H9 (cell line): ENCODE data around the gene TMPRSS9. TPM values are rescaled to one million over a fixed set of nuclear protein-coding genes. Genes with fewer than 3 reads are reported as not detected.

Source experiments
- DNase-seq: peaks from one replicate; pipeline ENCODE4 v3.0.0-alpha.2; 2017
- H2AFZ ChIP-seq: one replicate; pipeline ENCODE4 v1.6.1; 2013; ENCODE audit warnings: mild to moderate bottlenecking, low read length, control low read depth, moderate library complexity
- H2AK5ac ChIP-seq: 2 replicates; pipeline ENCODE4 v1.6.1; 2013; ENCODE audit warnings: low read length, control low read depth, mixed read lengths; ENCODE audit not compliant: insufficient read length
- H2BK120ac ChIP-seq: one replicate; pipeline ENCODE4 v1.6.1; 2013; ENCODE audit warnings: low read depth, mild to moderate bottlenecking, low read length, control low read depth, inconsistent platforms; ENCODE audit not compliant: poor library complexity, severe bottlenecking
- H2BK12ac ChIP-seq: 2 replicates; pipeline ENCODE4 v1.6.1; 2013; ENCODE audit warnings: low read length, control low read depth, mixed read lengths, low read depth; ENCODE audit not compliant: insufficient read length
- H2BK15ac ChIP-seq: 2 replicates; pipeline ENCODE4 v1.6.1; 2013; ENCODE audit warnings: low read depth, low read length, control low read depth
- H2BK20ac ChIP-seq: one replicate; pipeline ENCODE4 v1.6.1; 2013; ENCODE audit warnings: low read depth, mild to moderate bottlenecking, low read length, control low read depth, inconsistent platforms; ENCODE audit not compliant: poor library complexity, severe bottlenecking
- H2BK5ac ChIP-seq: 2 replicates; pipeline ENCODE4 v1.6.1; 2013; ENCODE audit warnings: low read length, control low read depth, mixed read lengths; ENCODE audit not compliant: insufficient read length
- H3K14ac ChIP-seq: 2 replicates; pipeline ENCODE4 v1.6.1; 2013; ENCODE audit warnings: low read length, control low read depth; ENCODE audit not compliant: insufficient read depth
- H3K18ac ChIP-seq: 2 replicates; pipeline ENCODE4 v1.6.1; 2013; ENCODE audit warnings: low read depth, mild to moderate bottlenecking, mixed read lengths, low read length, control low read depth; ENCODE audit not compliant: insufficient read length
- H3K23ac ChIP-seq: 2 replicates; pipeline ENCODE4 v1.6.1; 2013; ENCODE audit warnings: low read length, control low read depth, mixed read lengths, low read depth; ENCODE audit not compliant: insufficient read length
- H3K23me2 ChIP-seq: 2 replicates; pipeline ENCODE4 v1.6.1; 2013; ENCODE audit warnings: low read depth, mild to moderate bottlenecking, mixed read lengths, low read length, control low read depth; ENCODE audit not compliant: insufficient read length, poor library complexity, severe bottlenecking
- H3K27ac ChIP-seq: 2 replicates; pipeline ENCODE4 v1.5.1; 2013; ENCODE audit warnings: low read length, control low read depth, mixed read lengths, low read depth; ENCODE audit not compliant: insufficient read length
- H3K27me3 ChIP-seq: 2 replicates; pipeline ENCODE4 v1.6.1; 2013; ENCODE audit warnings: low read length, control low read depth, inconsistent platforms; ENCODE audit not compliant: insufficient read depth
- H3K4ac ChIP-seq: 2 replicates; pipeline ENCODE4 v1.6.1; 2013; ENCODE audit warnings: low read depth, mild to moderate bottlenecking, control low read depth, inconsistent platforms, low read length, moderate library complexity
- H3K4me1 ChIP-seq: 2 replicates; pipeline ENCODE4 v1.6.1; 2013; ENCODE audit warnings: low read length, control low read depth, inconsistent platforms; ENCODE audit not compliant: insufficient read depth
- H3K4me2 ChIP-seq: 2 replicates; pipeline ENCODE4 v1.6.1; 2013; ENCODE audit warnings: low read length, control low read depth, mixed read lengths; ENCODE audit not compliant: insufficient read length, insufficient read depth
- H3K56ac ChIP-seq: 2 replicates; pipeline ENCODE4 v1.6.1; 2013; ENCODE audit warnings: low read depth, mild to moderate bottlenecking, mixed read lengths, low read length, control low read depth; ENCODE audit not compliant: insufficient read length
- H3K79me1 ChIP-seq: 2 replicates; pipeline ENCODE4 v1.6.1; 2013; ENCODE audit warnings: low read depth, mild to moderate bottlenecking, moderate library complexity, low read length, control low read depth, inconsistent platforms; ENCODE audit not compliant: insufficient read depth, poor library complexity, severe bottlenecking
- H3K79me2 ChIP-seq: 2 replicates; pipeline ENCODE4 v1.6.1; 2013; ENCODE audit warnings: low read length, control low read depth, inconsistent platforms; ENCODE audit not compliant: insufficient read depth
- H3K9ac ChIP-seq: 2 replicates; pipeline ENCODE4 v1.6.1; 2013; ENCODE audit warnings: low read length, control low read depth, mixed read lengths; ENCODE audit not compliant: insufficient read length; ENCODE audit errors: extremely low read depth
- H3K9me3 ChIP-seq: one replicate; pipeline ENCODE4 v1.6.1; 2013; ENCODE audit warnings: low read depth, low read length, inconsistent platforms; ENCODE audit not compliant: control insufficient read depth
- H3T11ph ChIP-seq: one replicate; pipeline ENCODE4 v1.6.1; 2013; ENCODE audit warnings: mild to moderate bottlenecking, low read length, control low read depth, inconsistent platforms
- H4K20me1 ChIP-seq: one replicate; pipeline ENCODE4 v1.6.1; 2013; ENCODE audit not compliant: control insufficient read depth, insufficient read length, insufficient read depth
- H4K5ac ChIP-seq: 2 replicates; pipeline ENCODE4 v1.6.1; 2013; ENCODE audit warnings: low read depth, mild to moderate bottlenecking, mixed read lengths, low read length, control low read depth; ENCODE audit not compliant: insufficient read length
- H4K8ac ChIP-seq: replicated peaks from 2 replicates; pipeline ENCODE4 v1.6.1; 2013; ENCODE audit warnings: low read length, control low read depth, mixed read lengths, low read depth; ENCODE audit not compliant: insufficient read length
- H4K91ac ChIP-seq: 2 replicates; pipeline ENCODE4 v1.6.1; 2013; ENCODE audit warnings: low read depth, mild to moderate bottlenecking, moderate library complexity, mixed read lengths, low read length, control low read depth; ENCODE audit not compliant: insufficient read length
- H3K27ac Mint-ChIP-seq, 3 experiments: 2 replicates in 2 of 3; 3 replicates in 1 of 3; pipeline ENCODE4 v1.8.0; 2020 to 2021; ENCODE audit warnings: mixed read lengths in 3 of 3, mild to moderate bottlenecking in 1 of 3, moderate library complexity in 1 of 3
- H3K27me3 Mint-ChIP-seq: 2 replicates; pipeline ENCODE4 v1.8.0; 2021; ENCODE audit warnings: low read depth, mild to moderate bottlenecking, moderate library complexity, mixed read lengths
- H3K36me3 Mint-ChIP-seq, 3 experiments: 2 replicates in 2 of 3; 3 replicates in 1 of 3; pipeline ENCODE4 v1.8.0; 2020 to 2021; ENCODE audit warnings: low read depth in 3 of 3, mixed read lengths in 3 of 3; ENCODE audit not compliant: insufficient read depth in 1 of 3
- H3K4me1 Mint-ChIP-seq, 2 experiments: 2 replicates each; pipeline ENCODE4 v1.8.0; 2020; ENCODE audit warnings: mixed read lengths in 2 of 2
- H3K4me3 Mint-ChIP-seq, 2 experiments: 2 replicates in 1 of 2; 3 replicates in 1 of 2; pipeline ENCODE4 v1.8.0; 2020 to 2021; ENCODE audit warnings: mild to moderate bottlenecking in 2 of 2, mixed read lengths in 2 of 2, moderate library complexity in 1 of 2
- H3K9me3 Mint-ChIP-seq, 2 experiments: 2 replicates in 1 of 2; 3 replicates in 1 of 2; pipeline ENCODE4 v1.8.0; 2020; ENCODE audit warnings: mild to moderate bottlenecking in 2 of 2, mixed read lengths in 2 of 2, moderate library complexity in 1 of 2
- WGBS: extraction: QIAGEN DNeasy Blood & Tissue Kit; methylation state at CpG from one replicate; pipeline ENCODE4 v1.1.7; 2013; ENCODE audit warnings: missing lambda C conversion rate, low lambda C conversion rate, mixed read lengths; ENCODE audit not compliant: insufficient read length; ENCODE audit errors: extremely low coverage; 5-methylcytosine and 5-hydroxymethylcytosine counted together
- total RNA-seq: library from RNA; stranded (reverse); gene quantifications from 2 replicates; pipeline ENCODE4 v1.2.1, GENCODE V29; 2021
- TF ChIP-seq, protein P1 (sequence below): fragments of 200-600 bp; sonication (generic); conservative IDR thresholded peaks from 3 replicates; pipeline ENCODE4 v1.8.0; 2021; ENCODE audit warnings: antibody characterized with exemption, mild to moderate bottlenecking

The TMPRSS9 gene
- total RNA-seq, 1 experiment from 2014 or later, result 0.24 TPM

- Histone ChIP-seq H4K20me1 (no peaks in the 10 kb centered on the region), H2BK120ac (no peak overlapping the region), H2BK20ac (no peak overlapping the region), H3K4me2 (no peak overlapping the region), H3K9me3 (no peaks in the 10 kb centered on the region), H3K9ac (no peak overlapping the region), H3K23ac (no peak overlapping the region), H4K8ac (no peak overlapping the region), H2BK15ac (no peak overlapping the region), H4K91ac (no peak overlapping the region), H3K14ac (no peak overlapping the region), H3K27me3 (no peaks in the 10 kb centered on the region), H3T11ph (no peak overlapping the region), H3K79me2 (no peaks in the 10 kb centered on the region), H3K4ac (no peak overlapping the region), H2AK5ac (no peak overlapping the region), H3K56ac (no peak overlapping the region), H2BK12ac (no peak overlapping the region), H4K5ac (no peak overlapping the region), H3K79me1 (no peaks in the 10 kb centered on the region), H2AFZ (no peak overlapping the region), H3K4me1 (no peaks in the 10 kb centered on the region), H3K27ac (no peak overlapping the region), H3K23me2 (no peaks in the 10 kb centered on the region), H3K18ac (no peak overlapping the region), H2BK5ac (no peak overlapping the region)
- H3K36me3 Mint-ChIP-seq, result no peaks in the 10 kb centered on the region; a peak in 1 of 7 replicates
- no CpG with 5 or more reads among the region's 7 CpGs for WGBS
- peak overlapping the region in 1 of 2 experiments; percentile 6; a peak in 1 of 5 replicates for H3K4me3 Mint-ChIP-seq
- no peak for DNase-seq
- peaks cover 48% of the 10 kb centered on the region for H3K27me3 Mint-ChIP-seq
- no peak overlapping the region for H3K27ac Mint-ChIP-seq
- TF ChIP-seq, protein P1, sequence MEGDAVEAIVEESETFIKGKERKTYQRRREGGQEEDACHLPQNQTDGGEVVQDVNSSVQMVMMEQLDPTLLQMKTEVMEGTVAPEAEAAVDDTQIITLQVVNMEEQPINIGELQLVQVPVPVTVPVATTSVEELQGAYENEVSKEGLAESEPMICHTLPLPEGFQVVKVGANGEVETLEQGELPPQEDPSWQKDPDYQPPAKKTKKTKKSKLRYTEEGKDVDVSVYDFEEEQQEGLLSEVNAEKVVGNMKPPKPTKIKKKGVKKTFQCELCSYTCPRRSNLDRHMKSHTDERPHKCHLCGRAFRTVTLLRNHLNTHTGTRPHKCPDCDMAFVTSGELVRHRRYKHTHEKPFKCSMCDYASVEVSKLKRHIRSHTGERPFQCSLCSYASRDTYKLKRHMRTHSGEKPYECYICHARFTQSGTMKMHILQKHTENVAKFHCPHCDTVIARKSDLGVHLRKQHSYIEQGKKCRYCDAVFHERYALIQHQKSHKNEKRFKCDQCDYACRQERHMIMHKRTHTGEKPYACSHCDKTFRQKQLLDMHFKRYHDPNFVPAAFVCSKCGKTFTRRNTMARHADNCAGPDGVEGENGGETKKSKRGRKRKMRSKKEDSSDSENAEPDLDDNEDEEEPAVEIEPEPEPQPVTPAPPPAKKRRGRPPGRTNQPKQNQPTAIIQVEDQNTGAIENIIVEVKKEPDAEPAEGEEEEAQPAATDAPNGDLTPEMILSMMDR, result no peak
- peaks cover 2 to 10% of the 10 kb centered on the region in 2 experiments; a peak in 4 of 5 replicates for H3K9me3 Mint-ChIP-seq
- H3K4me1 Mint-ChIP-seq, result no peaks in the 10 kb centered on the region
These were observed 50.0 kb downstream of the TMPRSS9 start for GRCh38 chr19:2410023-2410422.
